Measurements from ENCODE around the gene ZNF236. TPM values are rescaled to one million over a fixed set of nuclear protein-coding genes. Genes with fewer than 3 reads are reported as not detected.
A peak's percentile ranks its signal among the peaks of the same experiment; 100 is the strongest.
"Not testable (repeated sequence)": the region's sequence is repeated elsewhere in the genome, so short reads cannot be mapped to it uniquely, and the experiment has no call there.

Gene ZNF236
- polyA plus RNA-seq, 6 donors from 2014 or later, result 6.1 to 14.8 (median 7.7) TPM

DNA sequence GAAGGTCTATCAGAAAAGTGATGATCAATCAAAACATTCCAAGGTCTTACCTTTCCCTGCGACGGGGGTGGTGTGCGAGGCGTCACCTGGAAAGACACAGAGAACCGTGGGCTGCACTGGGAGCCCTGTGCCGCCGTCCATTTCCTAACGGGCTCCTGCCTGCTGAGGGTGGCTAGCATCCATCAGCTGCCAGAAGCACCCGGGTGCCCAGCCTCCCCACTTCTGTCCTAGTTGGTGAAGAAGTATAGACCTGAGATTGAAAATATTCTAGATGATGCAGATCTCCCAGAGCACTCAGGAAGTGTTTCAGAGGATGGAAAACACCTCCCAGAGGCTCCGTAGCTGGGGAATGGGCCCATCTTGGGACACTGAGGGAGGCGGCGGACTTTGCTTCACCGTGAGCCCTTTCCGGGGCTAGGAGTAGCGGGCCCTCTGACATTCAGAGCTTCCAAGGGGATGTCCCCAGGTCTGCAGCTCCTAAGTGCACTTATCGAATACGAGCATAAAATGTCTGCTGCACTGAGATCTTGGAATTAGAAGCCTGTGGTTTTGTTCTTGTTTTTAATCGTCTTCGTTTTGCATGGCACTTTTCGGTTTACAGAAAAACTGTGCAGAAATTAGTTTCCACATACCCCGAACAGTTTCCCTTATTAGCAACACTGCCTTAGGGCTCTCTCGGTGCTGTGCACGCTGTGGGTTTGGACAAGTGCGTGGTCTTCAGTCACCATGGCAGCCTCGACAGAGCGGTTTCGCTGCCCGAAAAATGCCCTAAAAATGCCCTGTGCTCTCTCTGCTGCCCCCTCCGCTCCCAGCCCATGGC lies 166.7 kb downstream of the ZNF236 start:
- Mint-ChIP-seq H3K27me3 (peaks cover 0 to 7% (median 0%) of the 10 kb centered on the region in 3 donors), H3K27ac (peak overlapping the region in 1 of 6 donors; percentile 83), H3K4me1 (peaks cover 6 to 16% (median 10%) of the 10 kb centered on the region in 3 donors), H3K4me3 (no peak overlapping the region), H3K36me3 (no peaks in the 10 kb centered on the region), H3K9me3 (no peaks in the 10 kb centered on the region)
- DNase-seq (no peak), ATAC-seq (ENCODE audit: low read depth in 2 of 2) (no peak)

DNA sequence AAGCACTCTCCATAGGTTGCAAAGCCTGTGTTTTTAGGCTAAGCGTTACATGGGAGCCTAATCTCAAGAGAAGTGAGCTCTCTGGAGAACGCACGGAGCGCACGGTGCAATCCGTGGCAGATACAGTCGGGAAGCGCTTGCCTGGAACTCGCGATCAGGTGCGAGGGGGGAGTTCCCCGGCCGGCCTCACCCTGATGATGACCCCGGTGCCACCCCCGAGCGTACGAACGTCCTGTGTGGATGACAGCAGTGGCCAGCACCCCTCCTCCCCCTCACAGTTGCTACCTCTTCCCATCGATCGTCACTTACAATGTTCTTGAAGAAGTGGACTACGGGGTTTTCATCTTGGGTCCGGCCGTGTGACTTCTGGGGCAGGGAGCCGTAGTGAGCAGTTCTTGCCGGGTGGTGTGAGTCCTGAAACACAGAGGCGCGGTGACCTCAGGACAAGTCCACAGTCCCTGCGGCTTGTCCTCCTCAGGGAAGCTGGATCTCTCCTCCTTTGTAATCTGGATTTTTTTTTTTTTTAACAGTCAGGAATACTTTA lies 167.4 kb downstream of the ZNF236 start:
- Mint-ChIP-seq H3K27ac (peak overlapping the region in 1 of 6 donors; percentile 45), H3K4me3 (no peak overlapping the region), H3K36me3 (no peaks in the 10 kb centered on the region), H3K27me3 (peaks cover 0 to 7% (median 0%) of the 10 kb centered on the region in 3 donors), H3K9me3 (no peaks in the 10 kb centered on the region), H3K4me1 (peaks cover 6 to 16% (median 10%) of the 10 kb centered on the region in 3 donors)
- ATAC-seq (ENCODE audit: low read depth in 2 of 2), result no peak
- no peak for DNase-seq

DNA sequence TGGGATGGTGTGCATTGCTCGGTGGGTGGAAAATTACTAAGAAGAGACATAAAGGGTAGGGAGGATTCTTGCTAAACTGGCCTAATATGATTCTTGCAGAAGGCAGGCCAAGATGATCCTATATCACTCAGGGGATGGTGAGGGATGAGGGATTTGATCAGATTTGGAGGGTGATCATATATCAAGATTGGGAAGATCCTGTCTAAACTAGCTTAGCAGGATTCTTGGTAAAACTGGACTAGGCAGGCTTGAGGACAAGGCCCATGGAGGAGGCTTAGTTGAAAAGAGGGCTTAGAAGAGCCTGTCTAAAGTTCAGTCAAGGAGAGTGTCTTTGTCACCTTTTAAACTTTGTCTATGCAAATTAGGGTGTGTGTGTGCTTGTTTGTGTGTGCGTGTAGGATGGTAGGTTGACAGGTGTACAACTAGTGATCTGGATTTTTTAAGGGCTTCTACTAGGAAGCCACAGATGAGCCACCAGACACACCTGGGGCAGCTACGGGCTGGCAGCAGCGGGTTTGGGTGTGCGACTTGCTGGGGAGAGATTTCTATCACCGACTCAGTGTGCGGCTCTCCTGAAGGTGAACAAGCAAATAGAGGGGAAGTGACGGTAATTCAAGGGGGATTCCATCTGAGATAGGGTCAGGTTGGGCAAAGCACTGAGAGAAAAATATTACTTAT lies 168.1 kb downstream of the ZNF236 start:
- not testable (repeated sequence) for H3K9me3 Mint-ChIP-seq, H3K4me3 Mint-ChIP-seq, H3K36me3 Mint-ChIP-seq, DNase-seq, H3K27me3 Mint-ChIP-seq
- peak overlapping the region in 3 of 6 donors; percentile 45 to 60 (median 45) for H3K27ac Mint-ChIP-seq
- H3K4me1 Mint-ChIP-seq, result peaks cover 6 to 16% (median 10%) of the 10 kb centered on the region in 3 donors
- peak; percentile 58 to 80 for ATAC-seq (ENCODE audit: low read depth in 2 of 2)

DNA sequence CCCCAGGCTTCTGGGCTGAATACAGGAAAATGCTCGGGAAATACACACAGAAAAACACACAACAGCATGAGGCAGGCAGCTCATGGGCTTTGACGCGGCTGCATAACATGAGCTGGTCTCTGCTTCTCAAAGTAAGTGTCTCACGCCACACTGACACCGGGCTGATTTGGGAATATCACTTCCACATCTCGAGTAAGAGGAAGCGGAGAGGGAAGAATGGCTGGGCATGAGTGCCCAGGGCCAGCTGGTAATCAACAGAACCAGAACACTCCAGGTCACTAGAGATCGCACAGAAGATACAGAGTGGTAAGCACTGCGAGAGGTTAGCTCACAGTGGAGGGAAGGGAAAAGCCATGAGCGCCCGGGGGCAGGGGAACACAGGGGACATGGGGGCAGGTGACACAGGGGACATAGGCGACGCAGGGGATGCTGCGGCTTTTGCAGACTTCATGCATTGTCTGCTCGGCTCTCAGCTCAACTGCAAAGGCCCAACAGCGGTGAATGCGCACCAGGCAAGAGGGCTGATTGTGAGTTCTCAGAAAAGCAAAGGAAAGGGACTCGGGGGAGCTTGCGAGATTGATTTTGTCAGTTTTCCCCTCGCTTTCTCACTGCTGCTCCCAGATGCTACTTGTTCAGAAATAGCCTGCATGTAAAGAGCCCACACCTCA lies 168.8 kb downstream of the ZNF236 start:
- Mint-ChIP-seq H3K27me3 (peaks cover 0 to 7% (median 0%) of the 10 kb centered on the region in 3 donors), H3K36me3 (no peaks in the 10 kb centered on the region), H3K4me3 (peak overlapping the region in 1 of 8 donors; percentile 9), H3K4me1 (peaks cover 6 to 16% (median 10%) of the 10 kb centered on the region in 3 donors), H3K27ac (peak overlapping the region in 4 of 6 donors; percentile 14 to 65 (median 31)), H3K9me3 (no peaks in the 10 kb centered on the region)
- no peak for ATAC-seq (ENCODE audit: low read depth in 2 of 2)
- no peak for DNase-seq

DNA sequence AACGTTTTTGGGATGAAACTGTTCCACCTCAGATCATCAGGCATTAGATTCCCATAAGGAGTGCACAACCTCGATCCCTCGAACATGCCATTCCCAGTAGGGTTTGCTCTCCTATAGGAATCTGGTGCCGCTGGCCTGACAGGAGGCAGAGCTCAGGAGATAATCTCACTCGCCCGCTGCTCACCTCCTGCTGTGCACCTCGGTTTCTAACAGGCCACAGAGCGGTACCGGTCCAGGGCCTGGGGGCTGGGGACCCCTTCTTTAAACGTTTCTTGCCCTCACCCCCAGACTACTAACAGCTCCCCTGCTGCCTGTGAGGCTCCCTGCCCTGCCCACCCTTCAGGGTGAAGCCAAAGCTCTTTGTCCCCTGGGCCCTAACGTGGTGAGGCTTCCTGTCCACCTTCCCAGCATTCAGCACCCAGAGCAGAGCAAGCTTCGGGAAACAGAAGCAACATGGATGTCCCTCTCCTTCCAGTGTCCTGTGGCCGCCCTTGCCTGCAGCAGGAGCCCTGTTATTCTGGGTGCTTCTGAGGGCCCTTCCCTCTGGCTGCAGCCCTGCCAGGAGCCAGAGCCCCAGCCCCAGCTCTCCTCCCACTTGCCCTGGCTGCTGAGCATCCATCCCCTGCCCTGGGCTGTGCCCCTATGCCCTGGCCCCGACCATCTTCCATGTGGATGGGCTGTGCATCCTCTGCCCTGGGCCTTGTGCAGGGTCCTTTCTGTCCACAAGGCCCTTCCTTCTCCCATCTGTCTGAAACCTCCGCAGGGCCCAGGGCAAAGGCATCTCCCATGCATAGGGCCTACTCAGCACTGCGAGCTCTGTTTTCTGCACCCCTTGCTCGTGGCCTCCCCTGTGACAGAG lies 170.1 kb downstream of the ZNF236 start:
- H3K9me3 Mint-ChIP-seq, result no peaks in the 10 kb centered on the region
- H3K4me3 Mint-ChIP-seq, result no peak overlapping the region
- H3K27me3 Mint-ChIP-seq, result peaks cover 0 to 7% (median 0%) of the 10 kb centered on the region in 3 donors
- DNase-seq (no peak), ATAC-seq (ENCODE audit: low read depth in 2 of 2) (no peak)
- peaks cover 6 to 16% (median 10%) of the 10 kb centered on the region in 3 donors for H3K4me1 Mint-ChIP-seq
- H3K27ac Mint-ChIP-seq, result no peak overlapping the region
- no peaks in the 10 kb centered on the region for H3K36me3 Mint-ChIP-seq

DNA sequence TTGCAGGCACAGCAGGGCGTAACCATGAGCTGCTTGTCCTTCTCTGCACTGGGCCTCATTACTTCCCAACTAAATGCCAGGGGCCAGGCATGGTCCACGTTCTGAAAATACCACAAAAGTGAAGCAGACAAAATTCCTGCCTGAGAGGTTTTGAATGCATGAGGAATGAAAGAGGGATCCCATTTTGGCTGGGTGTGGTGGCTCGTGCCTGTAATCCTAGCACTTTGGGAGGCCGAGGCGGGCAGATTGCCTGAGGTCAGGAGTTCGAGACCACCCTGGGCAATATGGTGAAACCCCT lies 170.7 kb downstream of the ZNF236 start:
- Mint-ChIP-seq H3K27me3 (peaks cover 0 to 5% (median 0%) of the 10 kb centered on the region in 3 donors), H3K4me3 (no peak overlapping the region), H3K9me3 (no peaks in the 10 kb centered on the region), H3K27ac (no peak overlapping the region), H3K4me1 (peaks cover 6 to 16% (median 10%) of the 10 kb centered on the region in 3 donors), H3K36me3 (no peaks in the 10 kb centered on the region)
- DNase-seq (no peak), ATAC-seq (ENCODE audit: low read depth in 2 of 2) (no peak)

DNA sequence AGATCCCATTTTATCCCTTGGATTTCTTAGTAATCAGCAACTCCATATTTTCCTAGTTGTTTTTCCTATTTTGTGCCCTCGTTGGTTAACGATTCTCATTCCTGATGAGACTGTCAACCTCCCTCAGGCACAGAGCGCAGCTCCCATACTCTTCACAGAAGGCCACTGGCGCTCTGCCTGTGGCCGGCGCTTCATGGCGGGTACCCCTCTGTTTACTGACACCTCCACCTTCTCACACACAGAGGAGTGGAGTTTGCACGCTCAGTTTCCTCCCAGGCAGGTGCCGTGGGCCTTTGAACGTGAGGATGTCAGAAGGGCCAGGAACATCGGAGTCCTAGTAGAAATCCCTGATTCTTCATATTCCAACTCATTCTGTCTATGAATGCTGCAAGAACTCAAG lies 171.2 kb downstream of the ZNF236 start:
- H3K9me3 Mint-ChIP-seq, result no peaks in the 10 kb centered on the region
- H3K36me3 Mint-ChIP-seq, result no peaks in the 10 kb centered on the region
- no peak for ATAC-seq (ENCODE audit: low read depth in 2 of 2)
- H3K27ac Mint-ChIP-seq, result peak overlapping the region in 1 of 6 donors; percentile 36
- peaks cover 6 to 12% (median 10%) of the 10 kb centered on the region in 3 donors for H3K4me1 Mint-ChIP-seq
- no peak overlapping the region for H3K4me3 Mint-ChIP-seq
- DNase-seq, result no peak
- H3K27me3 Mint-ChIP-seq, result no peaks in the 10 kb centered on the region

DNA sequence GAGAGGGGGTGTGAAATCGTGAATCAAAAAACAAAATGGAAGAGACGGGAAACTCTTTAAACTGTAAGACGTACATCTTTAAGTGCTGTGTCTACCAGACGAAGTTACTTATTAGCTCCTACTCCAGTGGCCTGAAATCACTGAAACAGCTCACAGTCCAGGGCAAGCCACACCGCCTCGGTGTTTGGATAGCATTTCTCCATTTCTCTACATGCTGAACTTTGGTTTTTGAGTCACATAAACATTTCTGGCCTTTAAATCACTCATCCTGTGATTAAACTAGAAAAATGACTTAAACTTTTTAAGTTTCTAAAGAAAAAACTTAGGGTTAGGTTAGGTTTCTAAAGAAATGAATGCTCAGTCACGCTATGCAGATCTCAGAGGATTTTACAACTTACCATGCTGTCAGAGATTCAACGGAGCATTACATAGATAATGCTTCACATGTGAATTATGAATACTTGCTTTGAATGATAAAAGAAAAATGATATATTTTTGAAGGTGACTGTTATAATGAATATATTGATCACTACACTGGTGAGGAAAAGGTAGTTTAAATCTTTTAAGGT lies 171.8 kb downstream of the ZNF236 start:
- DNase-seq (no peak), ATAC-seq (ENCODE audit: low read depth in 2 of 2) (no peak)
- H3K27me3 Mint-ChIP-seq, result no peaks in the 10 kb centered on the region
- no peaks in the 10 kb centered on the region for H3K9me3 Mint-ChIP-seq
- H3K27ac Mint-ChIP-seq, result no peak overlapping the region
- peaks cover 6 to 12% (median 10%) of the 10 kb centered on the region in 3 donors for H3K4me1 Mint-ChIP-seq
- H3K4me3 Mint-ChIP-seq, result no peak overlapping the region
- no peaks in the 10 kb centered on the region for H3K36me3 Mint-ChIP-seq

DNA sequence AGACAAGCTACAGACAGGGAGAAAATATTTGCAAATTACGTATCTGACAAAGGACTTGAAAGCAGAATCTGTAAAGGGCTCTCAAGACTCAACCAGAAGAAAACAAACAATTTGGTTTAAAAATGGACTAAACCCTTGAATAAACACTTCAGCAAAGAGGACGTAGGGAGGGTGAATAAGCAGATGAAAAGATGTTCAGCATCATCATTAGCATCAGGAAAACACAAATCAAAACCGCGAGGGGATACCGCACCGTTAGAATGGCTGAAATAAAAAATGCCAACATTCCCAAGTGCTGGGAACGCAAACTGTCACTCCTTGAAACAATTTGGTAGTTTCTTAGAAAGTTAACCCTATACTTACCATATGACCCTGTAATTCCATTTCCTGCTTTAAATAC lies 173.5 kb downstream of the ZNF236 start:
- Mint-ChIP-seq H3K27me3 (no peaks in the 10 kb centered on the region), H3K36me3 (no peaks in the 10 kb centered on the region), H3K9me3 (no peaks in the 10 kb centered on the region), H3K4me3 (no peak overlapping the region), H3K27ac (no peak overlapping the region), H3K4me1 (peaks cover 3 to 8% (median 6%) of the 10 kb centered on the region in 3 donors)
- ATAC-seq (ENCODE audit: low read depth in 2 of 2) (no peak), DNase-seq (no peak)

DNA sequence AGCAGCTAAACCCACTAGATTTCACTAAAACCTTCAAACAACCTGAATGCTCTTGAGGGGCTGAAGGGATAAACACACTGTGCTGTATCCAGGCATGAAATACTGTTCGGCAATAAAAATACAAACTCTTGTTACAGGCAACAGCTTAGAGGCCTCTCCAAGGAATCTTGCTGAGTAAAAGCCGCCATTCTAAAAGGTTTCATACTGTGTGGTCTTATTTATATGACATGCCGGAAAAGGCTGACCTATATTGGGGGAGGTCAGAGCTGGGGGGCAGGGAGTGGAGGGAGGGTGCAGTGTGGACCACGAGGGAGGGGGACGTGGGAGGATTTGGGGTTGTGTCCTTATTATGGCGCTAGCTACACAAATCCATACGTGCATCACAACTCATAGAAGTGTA lies 174.1 kb downstream of the ZNF236 start:
- peaks cover 0 to 6% (median 4%) of the 10 kb centered on the region in 3 donors for H3K4me1 Mint-ChIP-seq
- ATAC-seq (ENCODE audit: low read depth in 2 of 2) (no peak), DNase-seq (no peak)
- H3K4me3 Mint-ChIP-seq, result no peak overlapping the region
- H3K36me3 Mint-ChIP-seq, result no peaks in the 10 kb centered on the region
- H3K9me3 Mint-ChIP-seq, result no peaks in the 10 kb centered on the region
- H3K27me3 Mint-ChIP-seq, result no peaks in the 10 kb centered on the region
- H3K27ac Mint-ChIP-seq, result no peak overlapping the region

DNA sequence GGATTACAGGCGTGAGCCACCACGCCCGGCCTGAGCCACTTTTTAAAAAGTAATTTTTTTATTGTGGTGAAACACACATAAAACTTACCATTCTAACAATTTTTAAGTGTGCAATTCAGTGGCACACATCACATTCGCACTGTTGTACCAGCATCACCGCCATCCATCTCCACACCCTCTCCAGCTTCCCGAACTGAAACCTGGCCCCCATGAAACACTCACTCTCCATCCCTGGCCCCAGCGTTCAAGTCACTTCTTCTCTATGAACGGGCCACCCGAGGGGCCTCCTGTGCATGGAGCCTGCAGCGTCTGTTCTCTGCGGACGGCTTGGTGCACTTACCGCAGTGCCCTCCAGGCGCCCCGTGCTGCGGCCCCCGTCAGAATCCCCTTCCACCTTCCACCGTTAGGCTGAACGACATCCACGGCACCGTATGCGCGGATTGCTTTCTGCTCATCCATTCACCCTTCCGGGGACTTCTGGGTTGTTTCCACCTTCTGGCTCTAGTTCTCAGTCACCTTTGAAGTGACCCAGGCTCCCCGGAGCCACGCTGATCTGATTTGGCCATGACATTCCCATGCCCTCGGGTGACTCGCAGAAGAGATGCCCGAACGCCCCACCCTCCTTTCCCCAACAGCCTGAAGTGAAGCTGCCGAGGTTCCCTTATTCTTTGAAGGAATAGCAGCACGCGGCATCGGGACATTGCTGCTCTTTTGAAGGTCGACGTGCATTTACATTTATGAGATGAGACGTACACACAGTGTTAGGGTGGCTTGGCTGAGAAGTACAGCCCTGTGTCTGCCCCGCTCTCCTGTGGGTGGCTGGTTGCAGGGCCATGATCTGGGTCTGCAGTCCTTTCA lies 175.8 kb downstream of the ZNF236 start:
- no peak overlapping the region for H3K27ac Mint-ChIP-seq
- no peaks in the 10 kb centered on the region for H3K27me3 Mint-ChIP-seq
- H3K36me3 Mint-ChIP-seq, result no peaks in the 10 kb centered on the region
- peak overlapping the region in 1 of 8 donors; percentile 25 for H3K4me3 Mint-ChIP-seq
- peaks cover 0 to 6% (median 4%) of the 10 kb centered on the region in 3 donors for H3K4me1 Mint-ChIP-seq
- no peaks in the 10 kb centered on the region for H3K9me3 Mint-ChIP-seq
- ATAC-seq (ENCODE audit: low read depth in 2 of 2) (no peak), DNase-seq (no peak)

DNA sequence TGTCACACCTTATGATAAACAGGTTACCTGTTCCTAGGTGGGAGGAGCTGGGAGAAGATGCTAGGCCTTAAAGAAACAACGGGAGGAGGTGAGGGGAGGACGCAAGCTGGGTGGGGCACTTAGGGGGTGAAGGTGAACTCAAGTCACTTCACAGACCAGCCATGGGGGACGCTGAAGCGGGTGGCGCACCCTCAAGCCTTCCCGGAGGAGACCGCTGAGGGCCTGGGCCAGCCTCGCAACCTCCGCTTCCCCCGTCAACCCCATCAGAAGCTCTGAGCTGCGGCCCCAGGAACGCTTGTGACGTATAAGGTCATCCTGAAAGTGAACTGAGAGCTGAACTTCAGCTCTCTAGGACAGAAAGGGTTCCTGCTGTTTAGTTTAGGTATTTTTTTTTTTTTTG lies 176.7 kb downstream of the ZNF236 start:
- H3K36me3 Mint-ChIP-seq, result no peaks in the 10 kb centered on the region
- no peaks in the 10 kb centered on the region for H3K9me3 Mint-ChIP-seq
- H3K27ac Mint-ChIP-seq, result no peak overlapping the region
- ATAC-seq (ENCODE audit: low read depth in 2 of 2) (no peak), DNase-seq (no peak)
- no peak overlapping the region for H3K4me3 Mint-ChIP-seq
- H3K4me1 Mint-ChIP-seq, result peaks cover 0 to 8% (median 4%) of the 10 kb centered on the region in 3 donors
- no peaks in the 10 kb centered on the region for H3K27me3 Mint-ChIP-seq

Data from naive B cell (primary cell).